GM23248 (cell line): ENCODE results near the gene NKG7.

Experiments used
- EZH2 ChIP-seq: fragments of 200-600 bp; sonication (generic); IDR thresholded peaks from 2 replicates; pipeline ENCODE4 v1.6.1; 2018; ENCODE audit warnings: antibody characterized with exemption, mild to moderate bottlenecking; ENCODE audit not compliant: insufficient read depth, poor library complexity, severe bottlenecking
- EZH2phosphoT487 ChIP-seq: fragments of 200-600 bp; sonication (generic); IDR thresholded peaks from 2 replicates; pipeline ENCODE4 v1.6.1; 2018; ENCODE audit warnings: antibody characterized with exemption, moderate library complexity, mild to moderate bottlenecking, low read depth; ENCODE audit not compliant: insufficient read depth

- TF ChIP-seq EZH2 (no peak), EZH2phosphoT487 (no peak)
Observed at GRCh38 chr19:51337141-51337860, 35.2 kb downstream of the NKG7 start.
